ENCODE data around the gene MYOF. TPM values are rescaled to one million over a fixed set of nuclear protein-coding genes. Genes with fewer than 3 reads are reported as not detected.

Gene MYOF
- total RNA-seq, 1 experiment from 2014 or later, result 376 TPM

DNA sequence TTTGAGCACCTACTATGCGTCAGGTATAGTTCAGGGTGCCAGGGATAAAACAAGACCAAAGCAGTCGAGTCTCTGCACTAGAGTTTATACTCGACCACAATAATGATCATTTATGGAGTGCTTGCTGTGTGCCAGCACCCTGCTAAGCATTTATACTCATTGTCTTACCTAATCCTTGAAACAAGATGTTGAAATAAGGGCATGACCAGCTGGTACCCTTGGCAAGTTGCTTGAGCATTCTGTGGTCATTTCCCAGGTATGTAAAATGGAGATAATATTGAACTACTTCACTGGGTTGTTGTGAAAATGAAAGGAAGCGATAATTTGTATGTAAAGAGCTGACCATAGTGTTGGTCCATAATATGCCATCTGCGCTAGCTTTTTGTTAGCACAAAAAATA, 223.0 kb downstream of the MYOF start:
- TF ChIP-seq POLR2AphosphoS5 (IDR thresholded peaks at IDR 0.05; ENCODE audit: low read depth, low read length), result no peak
- TF ChIP-seq REST (IDR thresholded peaks at IDR 0.05; ENCODE audit: insufficient read depth in 1 of 2, low read depth in 2 of 2, low read length in 1 of 2), result no peak
- TF ChIP-seq, protein P1, sequence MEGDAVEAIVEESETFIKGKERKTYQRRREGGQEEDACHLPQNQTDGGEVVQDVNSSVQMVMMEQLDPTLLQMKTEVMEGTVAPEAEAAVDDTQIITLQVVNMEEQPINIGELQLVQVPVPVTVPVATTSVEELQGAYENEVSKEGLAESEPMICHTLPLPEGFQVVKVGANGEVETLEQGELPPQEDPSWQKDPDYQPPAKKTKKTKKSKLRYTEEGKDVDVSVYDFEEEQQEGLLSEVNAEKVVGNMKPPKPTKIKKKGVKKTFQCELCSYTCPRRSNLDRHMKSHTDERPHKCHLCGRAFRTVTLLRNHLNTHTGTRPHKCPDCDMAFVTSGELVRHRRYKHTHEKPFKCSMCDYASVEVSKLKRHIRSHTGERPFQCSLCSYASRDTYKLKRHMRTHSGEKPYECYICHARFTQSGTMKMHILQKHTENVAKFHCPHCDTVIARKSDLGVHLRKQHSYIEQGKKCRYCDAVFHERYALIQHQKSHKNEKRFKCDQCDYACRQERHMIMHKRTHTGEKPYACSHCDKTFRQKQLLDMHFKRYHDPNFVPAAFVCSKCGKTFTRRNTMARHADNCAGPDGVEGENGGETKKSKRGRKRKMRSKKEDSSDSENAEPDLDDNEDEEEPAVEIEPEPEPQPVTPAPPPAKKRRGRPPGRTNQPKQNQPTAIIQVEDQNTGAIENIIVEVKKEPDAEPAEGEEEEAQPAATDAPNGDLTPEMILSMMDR (IDR thresholded peaks at IDR 0.05), result no peak
- no peak for TF ChIP-seq TCF7L2 (IDR thresholded peaks at IDR 0.05; ENCODE audit: low read depth, low read length)
- no peak for TF ChIP-seq SIN3A (IDR thresholded peaks at IDR 0.05; ENCODE audit: borderline replicate concordance, insufficient read depth, low read depth, low read length)
- in situ Hi-C loops (cut with HindIII; ENCODE audit: low pct_unique_long_range_greater_than_20kb, low sequenced_read_pairs) (no loop called here), intact Hi-C loops (cut with micrococcal nuclease; ENCODE audit: unreplicated experiment) (no loop called here)
- H3K27me3 ChIP-seq (ENCODE audit: control insufficient read depth, insufficient read depth, low read length), result no peaks in the 10 kb centered on the region
- H3K36me3 ChIP-seq (ENCODE audit: control insufficient read depth, insufficient read depth, low read length), result no peaks in the 10 kb centered on the region
- no peak for ATAC-seq
- H3K9me3 ChIP-seq (ENCODE audit: control insufficient read depth, insufficient read depth, low read depth, low read length), result no peaks in the 10 kb centered on the region
- no TSS peak for BruUV-seq (replicated peaks)
- ChIA-PET POLR2A (no interaction called here), CTCF (no interaction called here)
- H3K4me1 ChIP-seq (ENCODE audit: control insufficient read depth, insufficient read depth, low read length), result no peaks in the 10 kb centered on the region
- H3K4me3 ChIP-seq (ENCODE audit: low read depth in 2 of 2, low read length in 2 of 2), result no peak overlapping the region
- H3K27ac ChIP-seq (ENCODE audit: low read length), result no peak overlapping the region
- no peak for DNase-seq (ENCODE audit: low read depth, low spot score)

Other genes with a start within 250 kb of the MYOF start
- 96.4 TPM for gene CEP55, start 14.3 kb upstream of the MYOF start, total RNA-seq (2021; ENCODE audit: unreplicated experiment)
- gene FFAR4, start 84.3 kb upstream of the MYOF start, total RNA-seq (2021; ENCODE audit: unreplicated experiment), result 0.92 TPM
- gene RBP4, start 118.9 kb upstream of the MYOF start, total RNA-seq (2021; ENCODE audit: unreplicated experiment), result 6.9 TPM
- gene PDE6C, start 130.2 kb upstream of the MYOF start, total RNA-seq (2021; ENCODE audit: unreplicated experiment), result not detected
- gene FRA10AC1, start 220.3 kb upstream of the MYOF start, total RNA-seq (2021; ENCODE audit: unreplicated experiment), result 20.3 TPM